ENCODE data around the gene ZBED4.

The ZBED4 gene

DNA sequence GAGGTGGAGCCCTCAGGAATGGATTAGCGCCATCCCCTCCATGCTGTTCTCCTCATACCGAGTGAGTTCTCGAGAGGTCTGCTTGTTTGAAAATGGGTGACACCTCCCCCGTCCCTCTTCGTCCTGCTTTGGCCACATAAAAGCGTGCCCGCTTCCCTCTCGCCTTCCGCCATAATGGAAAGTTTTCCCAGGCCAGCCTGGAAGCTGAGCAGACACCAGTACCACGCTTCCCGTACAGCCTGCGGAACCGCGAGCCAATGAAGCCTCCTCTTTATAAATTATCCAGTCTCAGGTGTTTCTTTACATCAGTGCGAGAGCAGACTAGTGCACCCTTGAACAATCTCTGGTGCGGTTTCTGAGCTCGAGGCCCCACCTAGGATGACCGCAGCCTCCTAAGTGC is 51.8 kb downstream of the ZBED4 start:
- no peak overlapping the region for H3K4ac ChIP-seq (ENCODE audit: low read length)
- peaks cover 0 to 8% of the 10 kb centered on the region in 2 donors for H3K9me3 ChIP-seq (replicated peaks in 1 of 2; ENCODE audit: control insufficient read depth in 2 of 2, insufficient read depth in 1 of 2, low read depth in 1 of 2, low read length in 2 of 2)
- no peak overlapping the region for H3K23ac ChIP-seq (ENCODE audit: low read depth, low read length, poor library complexity)
- no peak overlapping the region for H4K8ac ChIP-seq (ENCODE audit: low read depth, low read length)
- peaks cover 2% of the 10 kb centered on the region for H3K79me1 ChIP-seq (ENCODE audit: low read depth, low read length)
- no peak overlapping the region for H2BK120ac ChIP-seq (ENCODE audit: low read depth, low read length)
- no peak overlapping the region for H2BK12ac ChIP-seq (ENCODE audit: low read length)
- no peak overlapping the region for H3K27ac ChIP-seq (replicated peaks; ENCODE audit: low read length)
- H3K4me2 ChIP-seq (ENCODE audit: insufficient read depth, low read length, poor library complexity, severe bottlenecking) = no peak overlapping the region
- H3K14ac ChIP-seq (ENCODE audit: low read length) = no peak overlapping the region
- H2AK5ac ChIP-seq (ENCODE audit: low read depth, low read length) = no peak overlapping the region
- H2BK15ac ChIP-seq (ENCODE audit: low read length) = no peak overlapping the region
- no peak overlapping the region for H3K4me3 ChIP-seq (ENCODE audit: low read length in 2 of 2)
- no peak overlapping the region for H3K18ac ChIP-seq (ENCODE audit: low read length)
- no peak overlapping the region for H3K9ac ChIP-seq (ENCODE audit: low read depth, low read length, poor library complexity)
- no peak overlapping the region for H4K91ac ChIP-seq (ENCODE audit: low read depth, low read length, poor library complexity)
- peaks cover 0 to 5% of the 10 kb centered on the region in 2 donors for H3K4me1 ChIP-seq (ENCODE audit: control insufficient read depth in 2 of 2, insufficient read depth in 1 of 2, low read depth in 1 of 2, low read length in 2 of 2)
- H3K27me3 ChIP-seq (ENCODE audit: control insufficient read depth in 3 of 3, insufficient read depth in 3 of 3, low read depth in 1 of 3, low read length in 3 of 3) = no peaks in the 10 kb centered on the region
- no CpG with 5 or more reads among the region's 18 CpGs for WGBS, 2 donors (ENCODE audit: extremely low coverage in 2 of 2, insufficient read length in 2 of 2, insufficient replicate concordance in 1 of 2)
- no peak overlapping the region for H2BK5ac ChIP-seq (ENCODE audit: low read length)
- H3K36me3 ChIP-seq (replicated peaks in 1 of 2; ENCODE audit: control insufficient read depth in 2 of 2, insufficient read depth in 2 of 2, low read length in 2 of 2) = peaks cover 33 to 61% of the 10 kb centered on the region in 2 donors
- no peak for DNase-seq (ENCODE audit: low spot score)
- H2AFZ ChIP-seq (ENCODE audit: low read length) = no peak overlapping the region

DNA sequence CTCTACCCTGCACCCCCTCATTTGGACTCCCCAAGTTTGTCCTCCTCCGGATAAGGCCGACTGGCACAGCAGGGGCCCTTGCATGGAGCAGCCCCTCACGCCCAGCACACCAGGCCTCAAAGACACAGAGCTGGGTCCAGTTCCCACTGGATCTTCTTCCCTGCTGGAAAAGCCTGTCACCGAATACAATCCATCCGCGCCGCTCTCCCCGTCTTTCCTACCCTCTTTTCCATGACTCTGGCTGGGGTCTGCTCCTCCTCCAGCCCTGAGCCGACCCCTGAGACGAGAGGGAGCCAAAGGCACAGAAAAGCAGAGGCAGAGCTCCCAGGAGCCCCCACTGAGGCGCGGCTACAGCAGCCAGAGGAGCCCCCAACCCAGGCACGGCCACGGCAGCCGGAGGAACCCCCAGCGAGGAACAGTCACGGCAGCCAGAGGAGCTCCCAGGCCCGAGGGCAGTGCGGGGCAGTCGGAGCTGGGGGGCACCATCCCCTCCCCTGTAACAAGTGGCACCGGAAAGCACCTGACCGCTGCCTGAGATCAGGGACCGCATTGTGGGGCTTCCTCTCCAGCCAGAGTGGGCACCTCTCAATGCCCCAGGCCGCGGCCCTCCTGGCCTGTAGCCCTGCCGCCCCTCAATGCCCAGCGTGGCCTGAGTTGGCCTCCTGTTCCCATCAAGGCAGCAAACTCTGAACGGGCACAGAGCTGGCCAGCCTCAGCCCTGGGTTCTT is 52.6 kb downstream of the ZBED4 start:
- 100% methylated on average over 1 of the region's 28 CpGs; no CpG with 5 or more reads in 1 of the 2 donors for WGBS, 2 donors (ENCODE audit: extremely low coverage in 2 of 2, insufficient read length in 2 of 2, insufficient replicate concordance in 1 of 2)
- peak overlapping the region; percentile 11 for H3K18ac ChIP-seq (ENCODE audit: low read length)
- no peak overlapping the region for H2AFZ ChIP-seq (ENCODE audit: low read length)
- H3K9me3 ChIP-seq (replicated peaks in 1 of 2; ENCODE audit: control insufficient read depth in 2 of 2, insufficient read depth in 1 of 2, low read depth in 1 of 2, low read length in 2 of 2) = peaks cover 0 to 8% of the 10 kb centered on the region in 2 donors
- H3K4ac ChIP-seq (ENCODE audit: low read length) = no peak overlapping the region
- H3K4me3 ChIP-seq (ENCODE audit: low read length in 2 of 2) = no peak overlapping the region
- H2BK5ac ChIP-seq (ENCODE audit: low read length) = no peak overlapping the region
- no peak for DNase-seq (ENCODE audit: low spot score)
- H3K14ac ChIP-seq (ENCODE audit: low read length) = peak overlapping the region; percentile 17
- no peak overlapping the region for H4K91ac ChIP-seq (ENCODE audit: low read depth, low read length, poor library complexity)
- H2BK15ac ChIP-seq (ENCODE audit: low read length) = no peak overlapping the region
- no peak overlapping the region for H3K9ac ChIP-seq (ENCODE audit: low read depth, low read length, poor library complexity)
- no peak overlapping the region for H3K4me2 ChIP-seq (ENCODE audit: insufficient read depth, low read length, poor library complexity, severe bottlenecking)
- no peak overlapping the region for H3K27ac ChIP-seq (replicated peaks; ENCODE audit: low read length)
- H3K36me3 ChIP-seq (replicated peaks in 1 of 2; ENCODE audit: control insufficient read depth in 2 of 2, insufficient read depth in 2 of 2, low read length in 2 of 2) = peaks cover 34 to 54% of the 10 kb centered on the region in 2 donors
- H2AK5ac ChIP-seq (ENCODE audit: low read depth, low read length) = no peak overlapping the region
- no peak overlapping the region for H2BK12ac ChIP-seq (ENCODE audit: low read length)
- H3K79me1 ChIP-seq (ENCODE audit: low read depth, low read length) = peaks cover 2% of the 10 kb centered on the region
- peak overlapping the region; percentile 85 for H3K23ac ChIP-seq (ENCODE audit: low read depth, low read length, poor library complexity)
- no peak overlapping the region for H4K8ac ChIP-seq (ENCODE audit: low read depth, low read length)
- H2BK120ac ChIP-seq (ENCODE audit: low read depth, low read length) = no peak overlapping the region
- peaks cover 0 to 5% of the 10 kb centered on the region in 2 donors for H3K4me1 ChIP-seq (ENCODE audit: control insufficient read depth in 2 of 2, insufficient read depth in 1 of 2, low read depth in 1 of 2, low read length in 2 of 2)
- no peaks in the 10 kb centered on the region for H3K27me3 ChIP-seq (ENCODE audit: control insufficient read depth in 3 of 3, insufficient read depth in 3 of 3, low read depth in 1 of 3, low read length in 3 of 3)

DNA sequence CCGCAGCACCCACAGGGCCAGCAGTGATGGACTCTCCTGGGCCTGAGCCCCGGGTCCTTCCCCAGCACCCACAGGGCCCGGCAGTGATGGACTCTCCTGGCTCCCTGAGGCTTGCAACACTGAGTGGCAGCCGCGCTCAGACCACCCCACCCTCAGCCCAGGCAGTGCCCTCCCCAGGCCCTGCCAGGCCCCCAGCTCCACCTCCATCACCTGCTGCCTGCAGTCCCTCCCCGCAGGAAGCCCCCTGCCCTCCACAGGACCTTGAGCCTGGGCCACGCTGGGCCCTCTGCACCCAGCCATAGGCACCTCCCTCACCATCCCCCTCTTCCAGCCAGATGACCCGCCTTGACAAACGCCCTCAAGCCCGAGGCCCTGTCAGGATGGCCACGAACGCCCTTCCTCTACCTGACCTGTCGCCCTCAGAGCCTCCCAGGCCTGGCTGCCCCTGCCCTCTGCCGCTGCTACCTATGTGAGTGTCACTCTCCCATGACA is 53.2 kb downstream of the ZBED4 start:
- Histone ChIP-seq H2BK15ac (ENCODE audit: low read length) (no peak overlapping the region), H3K4me3 (ENCODE audit: low read length in 2 of 2) (no peak overlapping the region), H2BK5ac (ENCODE audit: low read length) (no peak overlapping the region), H2AFZ (ENCODE audit: low read length) (no peak overlapping the region), H3K36me3 (replicated peaks in 1 of 2; ENCODE audit: control insufficient read depth in 2 of 2, insufficient read depth in 2 of 2, low read length in 2 of 2) (peaks cover 28 to 48% of the 10 kb centered on the region in 2 donors), H2AK5ac (ENCODE audit: low read depth, low read length) (no peak overlapping the region), H3K9ac (ENCODE audit: low read depth, low read length, poor library complexity) (peak overlapping the region; percentile 70), H3K23ac (ENCODE audit: low read depth, low read length, poor library complexity) (peak overlapping the region; percentile 85), H3K27ac (replicated peaks; ENCODE audit: low read length) (no peak overlapping the region), H2BK120ac (ENCODE audit: low read depth, low read length) (no peak overlapping the region), H3K4me2 (ENCODE audit: insufficient read depth, low read length, poor library complexity, severe bottlenecking) (no peak overlapping the region), H3K4ac (ENCODE audit: low read length) (no peak overlapping the region), H3K18ac (ENCODE audit: low read length) (peak overlapping the region; percentile 11), H3K14ac (ENCODE audit: low read length) (peak overlapping the region; percentile 17), H4K91ac (ENCODE audit: low read depth, low read length, poor library complexity) (no peak overlapping the region), H2BK12ac (ENCODE audit: low read length) (peak overlapping the region; percentile 2), H3K27me3 (ENCODE audit: control insufficient read depth in 3 of 3, insufficient read depth in 3 of 3, low read depth in 1 of 3, low read length in 3 of 3) (no peaks in the 10 kb centered on the region), H3K4me1 (ENCODE audit: control insufficient read depth in 2 of 2, insufficient read depth in 1 of 2, low read depth in 1 of 2, low read length in 2 of 2) (no peaks in the 10 kb centered on the region), H3K9me3 (replicated peaks in 1 of 2; ENCODE audit: control insufficient read depth in 2 of 2, insufficient read depth in 1 of 2, low read depth in 1 of 2, low read length in 2 of 2) (peaks cover 0 to 3% of the 10 kb centered on the region in 2 donors), H4K8ac (ENCODE audit: low read depth, low read length) (peak overlapping the region; percentile 82), H3K79me1 (ENCODE audit: low read depth, low read length) (peaks cover 2% of the 10 kb centered on the region)
- no CpG with 5 or more reads among the region's 14 CpGs for WGBS, 2 donors (ENCODE audit: extremely low coverage in 2 of 2, insufficient read length in 2 of 2, insufficient replicate concordance in 1 of 2)
- DNase-seq (ENCODE audit: low spot score) = no peak

DNA sequence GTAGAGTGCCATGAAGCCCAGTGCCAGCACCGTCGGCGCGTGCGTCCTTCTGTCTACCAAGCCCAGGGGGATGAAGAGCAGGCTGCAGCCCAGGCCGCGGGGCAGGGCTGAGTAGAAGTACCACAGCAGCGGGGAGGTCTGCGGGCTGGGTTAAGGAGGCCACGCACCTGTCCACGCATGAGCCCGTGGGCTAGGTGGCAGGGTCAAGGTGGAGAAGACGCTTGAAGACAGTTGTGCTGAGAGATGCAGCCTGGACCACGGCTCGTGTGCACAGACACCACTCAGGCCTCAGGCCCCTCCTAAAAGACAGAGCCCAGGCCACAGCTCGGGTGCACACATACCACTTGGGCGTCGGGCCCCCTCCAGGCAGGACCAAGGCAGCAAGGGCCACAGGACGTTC is 54.2 kb downstream of the ZBED4 start:
- Histone ChIP-seq H2BK120ac (ENCODE audit: low read depth, low read length) (no peak overlapping the region), H3K36me3 (replicated peaks in 1 of 2; ENCODE audit: control insufficient read depth in 2 of 2, insufficient read depth in 2 of 2, low read length in 2 of 2) (peaks cover 22 to 48% of the 10 kb centered on the region in 2 donors)
- WGBS, 2 donors (ENCODE audit: extremely low coverage in 2 of 2, insufficient read length in 2 of 2, insufficient replicate concordance in 1 of 2) = no CpG with 5 or more reads among the region's 19 CpGs

More for the DNA sequence above, 54.2 kb downstream of the ZBED4 start:
- H2BK5ac ChIP-seq (ENCODE audit: low read length) = no peak overlapping the region
- no peak overlapping the region for H2BK15ac ChIP-seq (ENCODE audit: low read length)
- peaks cover 2% of the 10 kb centered on the region for H3K79me1 ChIP-seq (ENCODE audit: low read depth, low read length)
- H3K14ac ChIP-seq (ENCODE audit: low read length) = no peak overlapping the region
- no peak overlapping the region for H3K23ac ChIP-seq (ENCODE audit: low read depth, low read length, poor library complexity)
- H2AFZ ChIP-seq (ENCODE audit: low read length) = no peak overlapping the region
- H3K9ac ChIP-seq (ENCODE audit: low read depth, low read length, poor library complexity) = no peak overlapping the region
- H2AK5ac ChIP-seq (ENCODE audit: low read depth, low read length) = no peak overlapping the region
- H3K4me1 ChIP-seq (ENCODE audit: control insufficient read depth in 2 of 2, insufficient read depth in 1 of 2, low read depth in 1 of 2, low read length in 2 of 2) = no peaks in the 10 kb centered on the region
- H3K27me3 ChIP-seq (ENCODE audit: control insufficient read depth in 3 of 3, insufficient read depth in 3 of 3, low read depth in 1 of 3, low read length in 3 of 3) = no peaks in the 10 kb centered on the region
- no peak overlapping the region for H3K18ac ChIP-seq (ENCODE audit: low read length)
- H3K4me2 ChIP-seq (ENCODE audit: insufficient read depth, low read length, poor library complexity, severe bottlenecking) = no peak overlapping the region
- H4K91ac ChIP-seq (ENCODE audit: low read depth, low read length, poor library complexity) = no peak overlapping the region
- peak overlapping the region; percentile 52 for H4K8ac ChIP-seq (ENCODE audit: low read depth, low read length)
- no peak overlapping the region for H2BK12ac ChIP-seq (ENCODE audit: low read length)
- H3K4ac ChIP-seq (ENCODE audit: low read length) = no peak overlapping the region
- H3K27ac ChIP-seq (replicated peaks; ENCODE audit: low read length) = no peak overlapping the region
- peaks cover 0 to under 1% of the 10 kb centered on the region in 2 donors for H3K9me3 ChIP-seq (replicated peaks in 1 of 2; ENCODE audit: control insufficient read depth in 2 of 2, insufficient read depth in 1 of 2, low read depth in 1 of 2, low read length in 2 of 2)
- H3K4me3 ChIP-seq (ENCODE audit: low read length in 2 of 2) = peak overlapping the region in 1 of 2 donors; percentile 46
- DNase-seq (ENCODE audit: low spot score) = no peak

Measured in neuronal stem cell (in vitro differentiated cells).